SK-N-SH treated with all-trans-retinoic acid at 6 μM for 48 hours (cell line): ENCODE measurements around the gene TBCD.

Experiments used
- ATAC-seq: fragments of 200-7000 bp; cut with Tn5 transposase; 3 replicates; pipeline ENCODE4 v1.9.1; 2020; ENCODE audit warnings: mild to moderate bottlenecking, moderate library complexity
- ARNTL ChIP-seq: fragments of 450-650 bp; formaldehyde crosslinking; IDR thresholded peaks from 2 replicates; pipeline ENCODE4 v1.5.0; 2020; ENCODE audit warnings: low read depth, mild to moderate bottlenecking, moderate library complexity, borderline replicate concordance
- BACH2 ChIP-seq: fragments of 250-450 bp; sonication (Bioruptor Pico); IDR thresholded peaks from 2 replicates; pipeline ENCODE4 v1.9.0; 2021; ENCODE audit warnings: mild to moderate bottlenecking, borderline replicate concordance
- CSDC2 ChIP-seq: fragments of 250-450 bp; sonication (Bioruptor Pico); IDR thresholded peaks from 2 replicates; pipeline ENCODE4 v1.5.0; 2020; ENCODE audit warnings: mild to moderate bottlenecking, moderate library complexity
- ESRRG ChIP-seq: fragments of 250-450 bp; sonication (Bioruptor Pico); IDR thresholded peaks from 2 replicates; pipeline ENCODE4 v1.6.1; 2021; ENCODE audit warnings: mild to moderate bottlenecking
- GLIS3 ChIP-seq: fragments of 250-450 bp; sonication (Bioruptor Pico); IDR thresholded peaks from 2 replicates; pipeline ENCODE4 v1.5.0; 2020; ENCODE audit warnings: mild to moderate bottlenecking, moderate library complexity
- ISL1 ChIP-seq: fragments of 250-450 bp; sonication (Bioruptor Pico); IDR thresholded peaks from 2 replicates; pipeline ENCODE4 v2.1.2; 2022; ENCODE audit warnings: mild to moderate bottlenecking, moderate library complexity
- OSR1 ChIP-seq: fragments of 250-450 bp; sonication (Bioruptor Pico); IDR thresholded peaks from 2 replicates; pipeline ENCODE4 v1.8.0; 2022; ENCODE audit warnings: moderate library complexity, mild to moderate bottlenecking, inconsistent platforms
- PPARA ChIP-seq: fragments of 250-450 bp; sonication (Bioruptor Pico); IDR thresholded peaks from 2 replicates; pipeline ENCODE4 v1.5.0; 2020; ENCODE audit warnings: mild to moderate bottlenecking, borderline replicate concordance
- RARB ChIP-seq: fragments of 250-450 bp; sonication (Bioruptor Pico); IDR thresholded peaks from 2 replicates; pipeline ENCODE4 v1.8.0; 2021; ENCODE audit warnings: mild to moderate bottlenecking, moderate library complexity
- SNAI2 ChIP-seq: fragments of 250-450 bp; sonication (Bioruptor Pico); IDR thresholded peaks from 2 replicates; pipeline ENCODE4 v1.5.0; 2020; ENCODE audit warnings: mild to moderate bottlenecking, moderate library complexity
- TCF4 ChIP-seq: fragments of 250-450 bp; sonication (Bioruptor Pico); IDR thresholded peaks from 2 replicates; pipeline ENCODE4 v1.8.0; 2021; ENCODE audit warnings: mild to moderate bottlenecking, moderate library complexity, borderline replicate concordance
- TOX ChIP-seq: fragments of 250-450 bp; sonication (Bioruptor Pico); IDR thresholded peaks from 2 replicates; pipeline ENCODE4 v1.8.0; 2021; ENCODE audit warnings: mild to moderate bottlenecking, moderate library complexity, borderline replicate concordance
- ZC3H10 ChIP-seq: fragments of 250-450 bp; sonication (Bioruptor Pico); IDR thresholded peaks from 2 replicates; pipeline ENCODE4 v1.5.1; 2021; ENCODE audit warnings: mild to moderate bottlenecking, moderate library complexity
- ZFP3 ChIP-seq: fragments of 250-450 bp; sonication (Bioruptor Pico); IDR thresholded peaks from 2 replicates; pipeline ENCODE4 v1.5.0; 2020; ENCODE audit warnings: mild to moderate bottlenecking, moderate library complexity
- ZFP30 ChIP-seq: fragments of 450-650 bp; formaldehyde crosslinking; IDR thresholded peaks from 2 replicates; pipeline ENCODE4 v1.5.0; 2022; ENCODE audit warnings: mild to moderate bottlenecking, moderate library complexity
- ZNF70 ChIP-seq: fragments of 450-650 bp; formaldehyde crosslinking; IDR thresholded peaks from 2 replicates; pipeline ENCODE4 v1.5.0; 2020; ENCODE audit warnings: mild to moderate bottlenecking, moderate library complexity
- TF ChIP-seq, protein P1 (sequence below): fragments of 250-450 bp; sonication (Bioruptor Pico); IDR thresholded peaks from 2 replicates; pipeline ENCODE4 v1.8.0; 2020; ENCODE audit warnings: mild to moderate bottlenecking, moderate library complexity, borderline replicate concordance
- TF ChIP-seq, protein P2 (sequence below): fragments of 250-450 bp; sonication (Bioruptor Pico); IDR thresholded peaks from 2 replicates; pipeline ENCODE4 v1.5.0; 2020; ENCODE audit warnings: mild to moderate bottlenecking, moderate library complexity
- TF ChIP-seq, protein P3 (sequence below): fragments of 250-450 bp; sonication (Bioruptor Pico); IDR thresholded peaks from 2 replicates; pipeline ENCODE4 v1.5.1; 2021; ENCODE audit warnings: mild to moderate bottlenecking, moderate library complexity
- TF ChIP-seq, protein P4 (sequence below): fragments of 250-450 bp; sonication (Bioruptor Pico); IDR thresholded peaks from 2 replicates; pipeline ENCODE4 v1.8.0; 2021; ENCODE audit warnings: low read depth, mild to moderate bottlenecking, moderate library complexity, borderline replicate concordance

The TBCD gene

DNA sequence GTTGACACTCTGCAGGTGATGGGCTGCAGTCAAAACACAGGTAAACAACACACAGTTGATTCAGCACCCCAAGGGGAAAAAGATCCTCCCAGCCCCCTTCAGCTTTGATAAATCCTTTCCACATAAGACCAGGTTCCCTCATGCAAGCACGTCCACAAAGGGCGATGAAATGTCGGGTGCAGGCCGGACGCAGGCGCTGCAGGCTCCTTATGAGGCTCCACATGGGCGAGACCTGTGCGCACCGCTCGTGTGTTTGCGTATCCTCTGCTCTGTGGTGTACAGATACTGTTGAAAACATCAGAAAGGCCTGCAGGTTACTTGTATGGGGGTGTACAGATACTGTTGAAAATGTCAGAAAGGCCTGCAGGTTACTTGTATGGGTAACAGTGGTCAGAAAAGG is 102.4 kb downstream of the TBCD start:
- no peak for ATAC-seq
- TF ChIP-seq ARNTL (CRISPR knock-in tag) (no peak), PPARA (CRISPR knock-in tag) (no peak), ESRRG (CRISPR knock-in tag) (no peak), SNAI2 (CRISPR knock-in tag) (no peak), TOX (CRISPR knock-in tag) (no peak), ZFP30 (CRISPR knock-in tag) (no peak), CSDC2 (no peak), GLIS3 (CRISPR knock-in tag) (no peak), ZC3H10 (CRISPR knock-in tag) (no peak), BACH2 (CRISPR knock-in tag) (no peak), ZNF70 (CRISPR knock-in tag) (no peak), OSR1 (CRISPR knock-in tag) (no peak), TCF4 (no peak), ISL1 (CRISPR knock-in tag) (no peak), ZFP3 (no peak), RARB (CRISPR knock-in tag) (no peak)
- TF ChIP-seq, protein P1, sequence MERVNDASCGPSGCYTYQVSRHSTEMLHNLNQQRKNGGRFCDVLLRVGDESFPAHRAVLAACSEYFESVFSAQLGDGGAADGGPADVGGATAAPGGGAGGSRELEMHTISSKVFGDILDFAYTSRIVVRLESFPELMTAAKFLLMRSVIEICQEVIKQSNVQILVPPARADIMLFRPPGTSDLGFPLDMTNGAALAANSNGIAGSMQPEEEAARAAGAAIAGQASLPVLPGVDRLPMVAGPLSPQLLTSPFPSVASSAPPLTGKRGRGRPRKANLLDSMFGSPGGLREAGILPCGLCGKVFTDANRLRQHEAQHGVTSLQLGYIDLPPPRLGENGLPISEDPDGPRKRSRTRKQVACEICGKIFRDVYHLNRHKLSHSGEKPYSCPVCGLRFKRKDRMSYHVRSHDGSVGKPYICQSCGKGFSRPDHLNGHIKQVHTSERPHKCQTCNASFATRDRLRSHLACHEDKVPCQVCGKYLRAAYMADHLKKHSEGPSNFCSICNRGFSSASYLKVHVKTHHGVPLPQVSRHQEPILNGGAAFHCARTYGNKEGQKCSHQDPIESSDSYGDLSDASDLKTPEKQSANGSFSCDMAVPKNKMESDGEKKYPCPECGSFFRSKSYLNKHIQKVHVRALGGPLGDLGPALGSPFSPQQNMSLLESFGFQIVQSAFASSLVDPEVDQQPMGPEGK (CRISPR knock-in tag), result no peak
- TF ChIP-seq, protein P2, sequence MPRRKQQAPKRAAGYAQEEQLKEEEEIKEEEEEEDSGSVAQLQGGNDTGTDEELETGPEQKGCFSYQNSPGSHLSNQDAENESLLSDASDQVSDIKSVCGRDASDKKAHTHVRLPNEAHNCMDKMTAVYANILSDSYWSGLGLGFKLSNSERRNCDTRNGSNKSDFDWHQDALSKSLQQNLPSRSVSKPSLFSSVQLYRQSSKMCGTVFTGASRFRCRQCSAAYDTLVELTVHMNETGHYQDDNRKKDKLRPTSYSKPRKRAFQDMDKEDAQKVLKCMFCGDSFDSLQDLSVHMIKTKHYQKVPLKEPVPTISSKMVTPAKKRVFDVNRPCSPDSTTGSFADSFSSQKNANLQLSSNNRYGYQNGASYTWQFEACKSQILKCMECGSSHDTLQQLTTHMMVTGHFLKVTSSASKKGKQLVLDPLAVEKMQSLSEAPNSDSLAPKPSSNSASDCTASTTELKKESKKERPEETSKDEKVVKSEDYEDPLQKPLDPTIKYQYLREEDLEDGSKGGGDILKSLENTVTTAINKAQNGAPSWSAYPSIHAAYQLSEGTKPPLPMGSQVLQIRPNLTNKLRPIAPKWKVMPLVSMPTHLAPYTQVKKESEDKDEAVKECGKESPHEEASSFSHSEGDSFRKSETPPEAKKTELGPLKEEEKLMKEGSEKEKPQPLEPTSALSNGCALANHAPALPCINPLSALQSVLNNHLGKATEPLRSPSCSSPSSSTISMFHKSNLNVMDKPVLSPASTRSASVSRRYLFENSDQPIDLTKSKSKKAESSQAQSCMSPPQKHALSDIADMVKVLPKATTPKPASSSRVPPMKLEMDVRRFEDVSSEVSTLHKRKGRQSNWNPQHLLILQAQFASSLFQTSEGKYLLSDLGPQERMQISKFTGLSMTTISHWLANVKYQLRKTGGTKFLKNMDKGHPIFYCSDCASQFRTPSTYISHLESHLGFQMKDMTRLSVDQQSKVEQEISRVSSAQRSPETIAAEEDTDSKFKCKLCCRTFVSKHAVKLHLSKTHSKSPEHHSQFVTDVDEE (CRISPR knock-in tag), result no peak
- TF ChIP-seq, protein P3, sequence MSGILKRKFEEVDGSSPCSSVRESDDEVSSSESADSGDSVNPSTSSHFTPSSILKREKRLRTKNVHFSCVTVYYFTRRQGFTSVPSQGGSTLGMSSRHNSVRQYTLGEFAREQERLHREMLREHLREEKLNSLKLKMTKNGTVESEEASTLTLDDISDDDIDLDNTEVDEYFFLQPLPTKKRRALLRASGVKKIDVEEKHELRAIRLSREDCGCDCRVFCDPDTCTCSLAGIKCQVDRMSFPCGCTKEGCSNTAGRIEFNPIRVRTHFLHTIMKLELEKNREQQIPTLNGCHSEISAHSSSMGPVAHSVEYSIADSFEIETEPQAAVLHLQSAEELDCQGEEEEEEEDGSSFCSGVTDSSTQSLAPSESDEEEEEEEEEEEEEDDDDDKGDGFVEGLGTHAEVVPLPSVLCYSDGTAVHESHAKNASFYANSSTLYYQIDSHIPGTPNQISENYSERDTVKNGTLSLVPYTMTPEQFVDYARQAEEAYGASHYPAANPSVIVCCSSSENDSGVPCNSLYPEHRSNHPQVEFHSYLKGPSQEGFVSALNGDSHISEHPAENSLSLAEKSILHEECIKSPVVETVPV (CRISPR knock-in tag), result no peak
- TF ChIP-seq, protein P4, sequence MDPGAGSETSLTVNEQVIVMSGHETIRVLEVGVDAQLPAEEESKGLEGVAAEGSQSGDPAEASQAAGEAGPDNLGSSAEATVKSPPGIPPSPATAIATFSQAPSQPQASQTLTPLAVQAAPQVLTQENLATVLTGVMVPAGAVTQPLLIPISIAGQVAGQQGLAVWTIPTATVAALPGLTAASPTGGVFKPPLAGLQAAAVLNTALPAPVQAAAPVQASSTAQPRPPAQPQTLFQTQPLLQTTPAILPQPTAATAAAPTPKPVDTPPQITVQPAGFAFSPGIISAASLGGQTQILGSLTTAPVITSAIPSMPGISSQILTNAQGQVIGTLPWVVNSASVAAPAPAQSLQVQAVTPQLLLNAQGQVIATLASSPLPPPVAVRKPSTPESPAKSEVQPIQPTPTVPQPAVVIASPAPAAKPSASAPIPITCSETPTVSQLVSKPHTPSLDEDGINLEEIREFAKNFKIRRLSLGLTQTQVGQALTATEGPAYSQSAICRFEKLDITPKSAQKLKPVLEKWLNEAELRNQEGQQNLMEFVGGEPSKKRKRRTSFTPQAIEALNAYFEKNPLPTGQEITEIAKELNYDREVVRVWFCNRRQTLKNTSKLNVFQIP (CRISPR knock-in tag), result no peak

DNA sequence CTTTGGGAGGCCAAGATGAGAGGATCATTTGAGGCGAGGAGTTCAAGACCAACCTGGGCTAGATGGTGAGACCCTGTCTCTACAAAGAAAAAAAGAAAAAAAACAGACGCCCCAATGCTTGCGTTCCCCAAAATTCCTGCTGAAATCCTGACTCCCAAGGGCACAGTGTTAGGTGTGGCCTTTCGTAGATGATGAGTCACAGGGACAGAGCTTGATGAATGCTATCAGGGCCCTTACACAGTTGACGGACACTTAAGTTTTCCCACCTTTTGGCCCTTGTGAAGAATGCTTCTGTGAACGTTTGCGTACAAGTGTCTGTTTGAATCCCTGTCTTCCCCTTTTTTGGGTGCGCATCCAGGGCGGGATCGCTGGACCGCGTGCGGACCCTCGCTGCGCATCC is 104.5 kb downstream of the TBCD start:
- no peak for ATAC-seq
- TF ChIP-seq ZC3H10 (CRISPR knock-in tag), result no peak
- no peak for TF ChIP-seq SNAI2 (CRISPR knock-in tag)
- TF ChIP-seq GLIS3 (CRISPR knock-in tag), result no peak
- TF ChIP-seq, protein P4 (CRISPR knock-in tag), result no peak
- TF ChIP-seq, protein P1 (CRISPR knock-in tag), result no peak
- TF ChIP-seq ZFP3, result no peak
- TF ChIP-seq ISL1 (CRISPR knock-in tag), result no peak
- no peak for TF ChIP-seq CSDC2
